Activated CD4-positive, alpha-beta T cell treated with anti-CD3 and anti-CD28 coated beads, Interleukin-2, amount 50 U/mL, for 1 hour (primary cell): Measurements from ENCODE around the gene POLR1B.
A peak's percentile ranks its signal among the peaks of the same experiment; 100 is the strongest.
"Not testable (repeated sequence)": the region's sequence is repeated elsewhere in the genome, so short reads cannot be mapped to it uniquely, and the experiment has no call there.

ENCODE experiments used
- DNase-seq: peaks from one replicate; pipeline ENCODE4 v3.0.0-alpha.2; 2020

The POLR1B gene

GRCh38 chr2:112542123-112542983, at the start of gene POLR1B:
Gene POLR1B (plus strand): TSS chr2:112542465. CDS start chr2:112542495, 30 bp downstream.
- DNase-seq = peak; percentile 65

- DNase-seq = no peak
Measured at GRCh38 chr2:112493048-112493447, 49.2 kb upstream of the POLR1B start.

GRCh38 chr2:112493858-112494648, 48.2 kb upstream of the POLR1B start:
- no peak for DNase-seq

- DNase-seq = no peak
Measured at GRCh38 chr2:112494828-112495227, 47.4 kb upstream of the POLR1B start.

- not testable (repeated sequence) for DNase-seq
Measured at GRCh38 chr2:112495878-112496277, 46.4 kb upstream of the POLR1B start.

GRCh38 chr2:112500850-112501484, 41.3 kb upstream of the POLR1B start:
- peak; percentile 34 for DNase-seq

GRCh38 chr2:112509239-112509998, 32.8 kb upstream of the POLR1B start:
- not testable (repeated sequence) for DNase-seq

- no peak for DNase-seq
Measured at GRCh38 chr2:112516801-112517200, 25.5 kb upstream of the POLR1B start.

- DNase-seq = no peak
Measured at GRCh38 chr2:112518807-112519206, 23.5 kb upstream of the POLR1B start.

GRCh38 chr2:112519506-112519905, 22.8 kb upstream of the POLR1B start:
- no peak for DNase-seq

- no peak for DNase-seq
Measured at GRCh38 chr2:112520234-112520783, 22.0 kb upstream of the POLR1B start.

- DNase-seq = no peak
Measured at GRCh38 chr2:112523291-112523777, 18.9 kb upstream of the POLR1B start.

- DNase-seq = not testable (repeated sequence)
Measured at GRCh38 chr2:112524276-112524675, 18.0 kb upstream of the POLR1B start.

GRCh38 chr2:112528541-112528940, 13.7 kb upstream of the POLR1B start:
- no peak for DNase-seq

- DNase-seq = no peak
Measured at GRCh38 chr2:112529757-112530156, 12.5 kb upstream of the POLR1B start.

- DNase-seq = no peak
Measured at GRCh38 chr2:112530728-112531127, 11.5 kb upstream of the POLR1B start.

GRCh38 chr2:112534826-112535225, 7.4 kb upstream of the POLR1B start:
- DNase-seq = no peak

GRCh38 chr2:112536665-112537064, 5.6 kb upstream of the POLR1B start:
- not testable (repeated sequence) for DNase-seq

- DNase-seq = no peak
Measured at GRCh38 chr2:112539306-112539705, 3.0 kb upstream of the POLR1B start.

- no peak for DNase-seq
Measured at GRCh38 chr2:112540906-112541305, 1.4 kb upstream of the POLR1B start.

- peak; percentile 63 for DNase-seq
Measured at GRCh38 chr2:112541315-112542122, 746 bp upstream of the POLR1B start.
